Right hindlimb (tissue), 1 donor: ENCODE results near the gene MTMR3.
"Not testable (repeated sequence)": the region's sequence is repeated elsewhere in the genome, so short reads cannot be mapped to it uniquely, and the experiment has no call there.

Experiments
- DNase-seq: peaks from one replicate; pipeline ENCODE4 v3.0.0-alpha.2; 2018

The MTMR3 gene

GRCh38 chr22:29883045-29883774 is at the start of gene MTMR3:
MTMR3 (plus strand) TSS chr22:29883174; CDS start chr22:29971060, 87,886 bp downstream.
- DNase-seq = peak; percentile 95

- DNase-seq = no peak
These were observed 49.5 kb upstream of the MTMR3 start for GRCh38 chr22:29833392-29833965.

- no peak for DNase-seq
These were observed 48.9 kb upstream of the MTMR3 start for GRCh38 chr22:29834046-29834445.

GRCh38 chr22:29836791-29837370 is 46.1 kb upstream of the MTMR3 start:
- DNase-seq = not testable (repeated sequence)

GRCh38 chr22:29837741-29838598 is 45.0 kb upstream of the MTMR3 start, which contains the start of gene ASCC2:
ASCC2 (minus strand) TSS chr22:29838274; CDS start chr22:29832325, 5,949 bp downstream.
- DNase-seq = peak; percentile 98

- DNase-seq = no peak
These were observed 44.4 kb upstream of the MTMR3 start for GRCh38 chr22:29838599-29838956.

DNA sequence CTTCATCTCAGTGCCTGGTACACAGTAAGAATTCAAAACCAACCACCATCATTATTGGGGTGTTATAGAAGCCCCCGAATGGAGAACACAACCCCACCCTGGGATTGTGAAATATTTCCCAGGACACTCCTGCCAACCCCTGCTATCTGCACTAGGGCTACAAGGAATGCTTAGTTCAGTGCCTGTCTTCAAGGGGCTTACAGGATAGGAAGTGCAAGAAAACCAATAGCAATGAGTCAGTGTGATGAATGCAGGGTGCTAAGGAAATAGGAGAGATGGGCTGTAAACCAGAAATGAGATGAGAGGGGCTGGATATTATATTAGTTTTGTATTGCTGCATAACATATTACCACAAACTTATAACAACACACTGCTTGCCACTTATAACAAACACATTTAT is 43.9 kb upstream of the MTMR3 start:
- no peak for DNase-seq

DNA sequence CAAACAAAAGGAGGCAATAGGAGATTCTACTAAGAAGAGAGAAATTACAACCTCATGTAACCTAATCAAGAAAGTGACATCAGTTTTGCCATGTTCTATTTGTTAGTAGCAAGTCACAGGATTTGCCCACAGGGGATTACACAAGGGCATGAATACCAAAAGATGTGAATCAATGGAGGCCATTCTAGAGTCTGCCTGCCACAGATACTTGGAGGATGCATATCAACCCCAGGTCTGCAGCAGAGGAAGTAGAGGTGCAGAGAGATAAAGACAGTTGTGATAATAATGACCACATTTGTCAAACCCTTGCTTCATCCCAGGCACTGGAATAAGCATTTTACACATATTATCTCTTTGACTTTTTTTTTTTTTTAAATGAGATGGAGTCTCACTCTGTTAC is 42.5 kb upstream of the MTMR3 start:
- DNase-seq = no peak

- DNase-seq = no peak
These were observed 40.8 kb upstream of the MTMR3 start for GRCh38 chr22:29842172-29842571.

DNA sequence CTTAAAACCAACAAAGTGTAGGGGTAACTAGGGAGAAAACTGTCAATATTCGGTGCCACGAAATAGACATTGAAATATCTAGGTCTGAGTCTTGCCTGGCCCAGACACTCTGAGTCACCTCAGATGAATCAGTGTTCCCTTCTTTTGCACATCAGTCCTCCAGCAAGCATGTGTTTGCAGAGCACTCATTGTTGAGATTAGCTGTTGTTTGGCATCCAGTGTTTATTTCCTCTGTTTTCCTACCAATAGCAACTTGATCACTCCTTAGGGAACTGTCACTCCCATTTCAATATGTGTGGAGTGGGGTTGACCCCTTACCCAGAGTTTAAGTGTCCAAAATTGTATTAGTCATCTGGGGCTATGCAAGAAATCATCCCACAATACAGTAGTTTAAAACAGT is 40.2 kb upstream of the MTMR3 start:
- no peak for DNase-seq

DNA sequence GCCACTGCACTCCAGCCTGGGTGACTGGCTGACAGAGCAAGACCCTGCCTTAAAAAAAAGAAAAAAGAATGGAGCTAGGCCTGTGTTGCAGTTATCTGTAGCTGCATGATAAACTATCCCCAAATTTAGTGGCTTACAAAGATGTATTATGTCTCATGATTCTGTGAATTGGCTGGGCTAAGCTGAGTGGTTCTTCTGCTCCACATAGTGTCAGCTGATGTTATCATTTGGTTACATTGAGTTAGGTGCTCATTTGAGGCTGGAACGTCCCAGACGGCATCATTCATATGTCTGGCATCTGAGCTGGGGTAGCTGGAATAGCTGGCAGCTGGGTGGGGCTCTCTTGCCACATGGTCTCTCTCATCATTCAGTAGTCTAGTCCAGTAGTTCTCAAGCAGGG is 36.7 kb upstream of the MTMR3 start:
- DNase-seq = no peak

- no peak for DNase-seq
These were observed 34.9 kb upstream of the MTMR3 start for GRCh38 chr22:29848111-29848510.

GRCh38 chr22:29854432-29854831 is 28.5 kb upstream of the MTMR3 start:
- DNase-seq = no peak

DNA sequence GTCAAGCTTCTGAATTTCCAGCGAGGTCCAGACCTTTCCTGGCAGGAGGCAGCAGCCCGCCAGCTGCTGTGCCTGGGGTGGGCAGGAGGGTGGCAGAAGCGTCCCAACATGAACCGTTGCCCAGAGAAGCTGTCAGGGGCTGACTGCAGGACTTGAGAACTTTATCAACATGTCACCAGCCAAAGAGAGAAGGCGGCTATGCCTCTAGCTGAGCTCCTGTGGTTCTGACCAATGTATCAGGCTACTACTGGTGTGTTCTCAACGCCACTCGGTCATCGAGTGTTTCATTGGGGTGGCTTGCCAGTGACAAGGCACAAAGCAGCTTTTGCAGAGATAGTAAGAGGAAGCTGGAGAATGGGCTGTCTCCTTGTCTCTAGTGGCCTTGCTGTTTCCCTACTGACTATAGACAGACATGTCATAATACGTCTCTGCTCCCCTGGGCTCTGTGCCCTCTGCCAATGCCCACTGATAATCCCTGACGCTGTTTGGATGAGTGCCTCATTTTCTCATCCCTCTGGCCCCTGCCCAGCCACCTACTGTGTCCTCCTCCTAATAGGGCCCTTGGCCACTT is 27.3 kb upstream of the MTMR3 start:
- no peak for DNase-seq

GRCh38 chr22:29856496-29856895 is 26.5 kb upstream of the MTMR3 start:
- DNase-seq = no peak

DNA sequence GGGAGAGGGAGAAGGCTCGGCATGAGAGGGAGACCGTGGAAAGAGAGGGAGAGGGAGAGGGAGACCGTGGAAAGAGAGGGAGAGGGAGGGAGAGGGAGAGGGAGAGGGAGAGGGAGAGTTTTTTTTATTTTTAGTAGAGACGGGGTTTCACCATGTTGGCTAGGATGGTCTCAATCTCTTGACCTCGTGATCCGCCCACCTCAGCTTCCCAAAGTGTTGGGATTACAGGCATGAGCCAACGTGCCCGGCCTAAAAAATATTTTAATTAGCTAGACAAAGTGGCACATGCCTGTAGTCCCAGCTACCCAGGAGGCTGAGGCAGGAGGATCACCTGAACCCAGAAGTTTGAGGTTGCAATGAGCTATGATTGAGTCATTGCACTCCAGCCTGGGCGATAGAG is 23.9 kb upstream of the MTMR3 start:
- DNase-seq = not testable (repeated sequence)

GRCh38 chr22:29860006-29860766 is 22.8 kb upstream of the MTMR3 start:
- no peak for DNase-seq

DNA sequence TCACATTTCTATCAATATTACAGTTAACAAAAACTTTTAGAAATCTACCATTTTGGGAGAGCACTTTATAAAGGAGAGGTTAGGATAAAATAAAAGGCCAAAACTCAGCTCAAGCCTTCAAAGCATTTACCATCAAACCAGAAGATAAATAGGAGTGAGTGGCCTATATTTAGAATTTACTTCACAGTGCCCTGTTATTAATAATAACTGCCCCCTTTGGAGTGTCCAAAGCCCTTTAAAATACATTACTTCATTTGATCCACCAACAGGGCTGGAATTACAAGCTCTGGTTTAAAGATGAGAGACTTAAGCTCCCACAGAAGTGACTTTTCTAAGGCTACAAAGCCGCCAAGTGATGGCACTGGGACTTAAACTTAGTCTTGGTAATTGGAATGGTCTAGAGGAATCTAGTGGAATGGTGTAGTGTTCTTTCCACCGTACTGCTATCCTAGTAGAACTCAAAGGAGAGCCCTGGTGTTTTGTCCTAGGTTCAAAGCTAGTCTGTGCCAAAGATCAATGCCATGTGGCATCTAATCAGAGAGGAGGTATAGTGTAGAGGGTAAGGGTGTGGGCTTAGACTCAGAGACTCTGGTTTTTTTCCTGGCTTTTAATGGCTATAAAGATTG is 21.2 kb upstream of the MTMR3 start:
- no peak for DNase-seq

DNA sequence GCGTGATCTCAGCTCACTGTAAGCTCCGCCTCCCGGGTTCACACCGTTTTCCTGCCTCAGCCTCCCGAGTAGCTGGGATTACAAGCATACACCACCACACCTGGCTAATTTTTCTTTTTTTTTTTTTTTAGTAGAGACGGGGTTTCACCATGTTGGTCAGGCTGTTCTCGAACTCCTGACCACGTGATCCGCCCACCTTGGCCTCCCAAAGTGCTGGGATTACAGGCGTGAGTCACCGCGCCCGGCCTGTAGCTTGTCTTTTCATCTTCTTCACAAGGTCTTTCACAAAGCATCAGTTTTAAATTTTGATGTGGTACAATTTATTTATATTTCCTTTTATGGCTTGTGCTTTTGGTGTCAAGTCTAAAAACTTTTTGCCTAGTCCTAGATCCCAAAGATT is 17.4 kb upstream of the MTMR3 start:
- DNase-seq = not testable (repeated sequence)

GRCh38 chr22:29867260-29867659 is 15.7 kb upstream of the MTMR3 start:
- no peak for DNase-seq

DNA sequence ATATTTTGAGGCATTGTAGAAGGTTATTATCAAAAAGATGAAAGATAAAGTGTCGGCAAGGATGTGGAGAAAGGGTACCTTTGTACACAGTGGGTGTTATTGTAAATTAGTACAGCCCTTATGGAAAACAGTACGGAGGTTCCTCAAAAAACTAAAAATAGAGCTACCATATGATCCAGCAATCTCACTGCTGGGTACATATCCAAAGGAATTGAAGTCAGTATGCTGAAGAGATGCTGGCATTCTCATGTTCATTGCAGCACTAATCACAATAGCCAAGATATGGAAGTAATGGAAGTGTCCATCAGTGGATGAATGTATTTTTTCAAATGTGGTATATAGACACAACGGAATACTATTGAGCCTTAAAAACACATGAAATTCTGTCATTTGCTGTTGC is 15.1 kb upstream of the MTMR3 start:
- no peak for DNase-seq

- DNase-seq = no peak
These were observed 12.4 kb upstream of the MTMR3 start for GRCh38 chr22:29870574-29870973.
